Hepatocyte (in vitro differentiated cells): ENCODE results near the gene HBG1. TPM values are rescaled to one million over a fixed set of nuclear protein-coding genes. Genes with fewer than 3 reads are reported as not detected.

Experiments
- DNase-seq: peaks from one replicate; pipeline ENCODE4 v3.0.0-alpha.2; 2016; ENCODE audit warnings: low spot score
- H2AFZ ChIP-seq: fragments of 200-600 bp; sonication (generic); 2 replicates; pipeline ENCODE4 v1.6.0; 2016; ENCODE audit warnings: antibody characterized with exemption, mild to moderate bottlenecking
- H3K27ac ChIP-seq: fragments of 200-600 bp; sonication (generic); 2 replicates; pipeline ENCODE4 v1.5.1; 2016; ENCODE audit warnings: mild to moderate bottlenecking
- H3K27me3 ChIP-seq: fragments of 200-600 bp; sonication (generic); 2 replicates; pipeline ENCODE4 v1.6.1; 2016
- H3K36me3 ChIP-seq: fragments of 200-600 bp; sonication (generic); replicated peaks from 2 replicates; pipeline ENCODE4 v1.5.1; 2016; ENCODE audit warnings: low read depth; ENCODE audit not compliant: insufficient read depth
- H3K4me1 ChIP-seq: fragments of 200-600 bp; sonication (generic); 2 replicates; pipeline ENCODE4 v1.5.1; 2016; ENCODE audit warnings: mild to moderate bottlenecking, moderate library complexity; ENCODE audit not compliant: insufficient read depth
- H3K4me2 ChIP-seq: fragments of 200-600 bp; sonication (generic); 2 replicates; pipeline ENCODE4 v1.6.0; 2016
- H3K4me3 ChIP-seq: fragments of 200-600 bp; sonication (generic); 2 replicates; pipeline ENCODE4 v1.5.1; 2016; ENCODE audit warnings: mild to moderate bottlenecking
- H3K79me2 ChIP-seq: fragments of 200-600 bp; sonication (generic); 2 replicates; pipeline ENCODE4 v1.6.0; 2017; ENCODE audit warnings: mild to moderate bottlenecking
- H3K9me2 ChIP-seq: fragments of 200-600 bp; sonication (generic); replicated peaks from 2 replicates; pipeline ENCODE4 v1.6.0; 2017; ENCODE audit warnings: mild to moderate bottlenecking; ENCODE audit not compliant: insufficient read depth
- H3K9me3 ChIP-seq: fragments of 200-600 bp; sonication (generic); 2 replicates; pipeline ENCODE4 v1.5.1; 2016; ENCODE audit warnings: low read depth, mild to moderate bottlenecking
- H4K20me1 ChIP-seq: fragments of 200-600 bp; sonication (generic); 2 replicates; pipeline ENCODE4 v1.6.0; 2016; ENCODE audit warnings: mild to moderate bottlenecking; ENCODE audit not compliant: insufficient read depth, poor library complexity, severe bottlenecking
- CTCF ChIP-seq: fragments of 200-600 bp; sonication (generic); IDR thresholded peaks from 2 replicates; pipeline ENCODE4 v1.5.1; 2016; ENCODE audit warnings: antibody characterized with exemption, mild to moderate bottlenecking; ENCODE audit not compliant: poor library complexity
- EZH2 ChIP-seq: fragments of 200-600 bp; sonication (generic); IDR thresholded peaks from 2 replicates; pipeline ENCODE4 v1.6.1; 2016; ENCODE audit warnings: antibody characterized with exemption, mild to moderate bottlenecking, borderline replicate concordance
- EZH2phosphoT487 ChIP-seq: fragments of 200-600 bp; sonication (generic); IDR thresholded peaks from one replicate; pipeline ENCODE4 v1.6.1; 2018; ENCODE audit warnings: antibody characterized with exemption, mild to moderate bottlenecking, low read depth, moderate library complexity; ENCODE audit not compliant: unreplicated experiment, severe bottlenecking
- WGBS: methylation state at CpG from one replicate; pipeline ENCODE4 v1.1.6; 2016; ENCODE audit warnings: low lambda C conversion rate; ENCODE audit errors: missing lambda C conversion rate; 5-methylcytosine and 5-hydroxymethylcytosine counted together
- polyA plus RNA-seq: library from polyadenylated mRNA; unstranded; fragments of >200 nt; fragmentation: Nextera tagmentation; extraction: Ambion mirVana; gene quantifications from 2 replicates; pipeline ENCODE4 v1.2.1, GENCODE V29; 2016
- total RNA-seq: library from RNA; depleted of rRNA; stranded (reverse); fragments of >200 nt; gene quantifications from 2 replicates; pipeline ENCODE4 v1.2.3, GENCODE V29; 2014

Gene HBG1
- total and polyA plus RNA-seq, 2 experiments from 2014 or later: not detected

GRCh38 chr11:5223146-5223545 lies 26.5 kb downstream of the HBG1 start:
- Histone ChIP-seq H3K79me2 (no peaks in the 10 kb centered on the region), H3K4me3 (no peak overlapping the region), H3K27me3 (no peaks in the 10 kb centered on the region), H3K9me2 (no peaks in the 10 kb centered on the region), H3K36me3 (no peaks in the 10 kb centered on the region), H3K27ac (no peak overlapping the region), H3K4me2 (no peak overlapping the region), H4K20me1 (no peaks in the 10 kb centered on the region), H3K9me3 (no peaks in the 10 kb centered on the region), H3K4me1 (no peaks in the 10 kb centered on the region), H2AFZ (no peak overlapping the region)
- 84% methylated on average over 6 of the region's 6 CpGs for whole genome bisulfite sequencing
- TF ChIP-seq EZH2phosphoT487: no peak
- no peak for TF ChIP-seq EZH2
- TF ChIP-seq CTCF: no peak
- no peak for DNase-seq

GRCh38 chr11:5210376-5210885 lies 39.2 kb downstream of the HBG1 start:
- no peak overlapping the region for H3K27ac ChIP-seq
- H2AFZ ChIP-seq: no peak overlapping the region
- no peaks in the 10 kb centered on the region for H3K9me2 ChIP-seq
- H3K79me2 ChIP-seq: no peaks in the 10 kb centered on the region
- H3K36me3 ChIP-seq: no peaks in the 10 kb centered on the region
- no peak for DNase-seq
- H3K4me3 ChIP-seq: no peak overlapping the region
- no peaks in the 10 kb centered on the region for H3K27me3 ChIP-seq
- TF ChIP-seq CTCF (no peak), EZH2phosphoT487 (no peak)
- H3K4me2 ChIP-seq: no peak overlapping the region
- no peaks in the 10 kb centered on the region for H3K9me3 ChIP-seq
- 59% methylated on average over 7 of the region's 7 CpGs for WGBS
- H4K20me1 ChIP-seq: no peaks in the 10 kb centered on the region
- no peaks in the 10 kb centered on the region for H3K4me1 ChIP-seq

GRCh38 chr11:5204787-5205186 lies 44.9 kb downstream of the HBG1 start:
- no peaks in the 10 kb centered on the region for H3K9me2 ChIP-seq
- no peak overlapping the region for H2AFZ ChIP-seq
- no peaks in the 10 kb centered on the region for H3K4me1 ChIP-seq
- 11% methylated on average over 1 of the region's 1 CpG for WGBS
- DNase-seq: peak; percentile 54
- H3K36me3 ChIP-seq: no peaks in the 10 kb centered on the region
- no peaks in the 10 kb centered on the region for H3K27me3 ChIP-seq
- H3K79me2 ChIP-seq: no peaks in the 10 kb centered on the region
- H4K20me1 ChIP-seq: no peaks in the 10 kb centered on the region
- H3K4me3 ChIP-seq: no peak overlapping the region
- no peak overlapping the region for H3K4me2 ChIP-seq
- no peak for TF ChIP-seq EZH2phosphoT487
- no peak for TF ChIP-seq EZH2
- peak; percentile 53 for TF ChIP-seq CTCF
- H3K27ac ChIP-seq: no peak overlapping the region
- no peaks in the 10 kb centered on the region for H3K9me3 ChIP-seq

GRCh38 chr11:5203366-5203765 lies 46.3 kb downstream of the HBG1 start:
- no peaks in the 10 kb centered on the region for H4K20me1 ChIP-seq
- no peak overlapping the region for H3K4me3 ChIP-seq
- 82% methylated on average over 2 of the region's 2 CpGs for WGBS
- H2AFZ ChIP-seq: no peak overlapping the region
- H3K27ac ChIP-seq: no peak overlapping the region
- no peaks in the 10 kb centered on the region for H3K4me1 ChIP-seq
- H3K36me3 ChIP-seq: no peaks in the 10 kb centered on the region
- no peak for DNase-seq
- H3K9me2 ChIP-seq: no peaks in the 10 kb centered on the region
- H3K79me2 ChIP-seq: no peaks in the 10 kb centered on the region
- H3K27me3 ChIP-seq: no peaks in the 10 kb centered on the region
- no peaks in the 10 kb centered on the region for H3K9me3 ChIP-seq
- no peak overlapping the region for H3K4me2 ChIP-seq
- TF ChIP-seq EZH2 (no peak), CTCF (no peak), EZH2phosphoT487 (no peak)
